HG03378 (cell line): ENCODE measurements around the gene MAP4K2.

Experiments
- ATAC-seq: cut with Tn5 transposase; IDR thresholded peaks from one replicate; pipeline ENCODE4 v1.9.1; 2021; ENCODE audit warnings: mild to moderate bottlenecking, moderate library complexity; ENCODE audit not compliant: unreplicated experiment

The MAP4K2 gene

DNA sequence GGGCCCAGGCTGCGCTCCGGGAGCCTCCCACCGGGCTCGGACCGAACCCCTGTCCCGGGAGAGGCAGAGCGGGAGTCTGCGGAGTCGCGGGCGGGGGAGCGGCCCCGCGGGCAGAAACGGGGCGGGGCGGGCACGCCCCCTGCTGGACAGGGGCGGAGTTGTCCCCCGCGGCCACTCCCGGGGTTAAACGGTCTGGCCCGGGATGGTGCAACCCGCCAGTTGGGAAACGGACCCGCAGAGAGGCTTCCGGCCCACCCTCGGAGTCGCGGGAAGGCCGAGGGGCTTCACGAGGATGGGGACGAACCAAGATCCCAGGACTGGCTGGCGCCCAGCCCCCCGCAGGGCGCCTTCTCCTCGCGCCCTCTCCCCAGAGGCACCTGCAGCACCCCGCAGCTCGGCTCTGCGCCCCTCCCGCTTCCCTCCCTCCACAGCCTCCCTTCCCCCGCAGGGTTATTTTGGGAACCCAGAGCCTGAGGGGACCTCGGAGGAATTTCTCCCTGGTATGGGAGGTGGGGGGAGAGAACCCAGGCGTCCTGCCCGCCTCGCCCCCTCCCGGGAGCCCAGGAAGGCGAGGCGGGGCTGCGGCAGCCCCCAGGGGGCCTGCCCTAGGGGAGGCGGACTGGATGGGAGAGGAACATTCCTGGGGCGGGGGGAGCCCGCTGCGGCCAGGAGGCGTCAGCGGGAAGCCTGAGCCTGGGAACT lies 60.0 kb downstream of the MAP4K2 start:
- no peak for ATAC-seq

DNA sequence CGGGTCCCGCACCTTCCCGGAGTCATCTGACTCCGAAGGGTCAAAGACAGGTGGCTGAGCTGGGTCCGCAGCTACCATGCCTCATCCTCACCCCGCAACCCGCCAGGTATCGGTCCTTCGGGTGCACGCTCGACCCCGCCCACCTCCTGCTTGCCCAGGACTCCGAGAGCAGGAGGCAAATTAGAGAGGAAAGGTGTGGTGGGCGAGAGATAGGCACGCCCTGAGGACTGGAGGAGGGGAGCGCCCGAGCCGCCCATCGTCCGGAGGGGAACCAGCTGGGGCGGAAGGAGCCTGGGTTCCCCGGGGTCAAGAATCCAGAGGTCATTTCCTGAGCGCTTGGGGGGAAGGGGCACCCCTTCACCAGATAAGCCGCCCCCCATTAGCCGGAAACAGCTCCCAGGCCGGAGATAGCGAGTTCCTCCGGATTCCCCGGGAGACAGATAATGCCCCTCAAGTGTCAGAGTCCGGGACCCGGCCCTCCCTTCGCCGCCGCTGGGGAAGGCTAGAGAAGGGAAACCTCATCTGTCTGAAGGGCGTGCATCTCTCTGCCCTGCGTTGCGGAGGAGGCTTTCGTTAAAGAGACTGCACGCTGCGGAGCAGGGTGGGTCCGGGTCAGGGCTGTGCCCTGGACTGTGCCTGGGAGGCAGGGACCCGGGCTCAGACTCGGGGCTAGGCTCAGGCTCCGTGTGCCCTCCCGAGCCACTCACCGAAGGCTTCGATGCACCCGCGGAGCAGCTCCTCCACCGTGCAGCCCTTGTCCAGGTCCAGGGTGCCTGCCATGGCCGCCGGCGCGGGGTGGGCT lies 60.7 kb downstream of the MAP4K2 start:
- no peak for ATAC-seq

DNA sequence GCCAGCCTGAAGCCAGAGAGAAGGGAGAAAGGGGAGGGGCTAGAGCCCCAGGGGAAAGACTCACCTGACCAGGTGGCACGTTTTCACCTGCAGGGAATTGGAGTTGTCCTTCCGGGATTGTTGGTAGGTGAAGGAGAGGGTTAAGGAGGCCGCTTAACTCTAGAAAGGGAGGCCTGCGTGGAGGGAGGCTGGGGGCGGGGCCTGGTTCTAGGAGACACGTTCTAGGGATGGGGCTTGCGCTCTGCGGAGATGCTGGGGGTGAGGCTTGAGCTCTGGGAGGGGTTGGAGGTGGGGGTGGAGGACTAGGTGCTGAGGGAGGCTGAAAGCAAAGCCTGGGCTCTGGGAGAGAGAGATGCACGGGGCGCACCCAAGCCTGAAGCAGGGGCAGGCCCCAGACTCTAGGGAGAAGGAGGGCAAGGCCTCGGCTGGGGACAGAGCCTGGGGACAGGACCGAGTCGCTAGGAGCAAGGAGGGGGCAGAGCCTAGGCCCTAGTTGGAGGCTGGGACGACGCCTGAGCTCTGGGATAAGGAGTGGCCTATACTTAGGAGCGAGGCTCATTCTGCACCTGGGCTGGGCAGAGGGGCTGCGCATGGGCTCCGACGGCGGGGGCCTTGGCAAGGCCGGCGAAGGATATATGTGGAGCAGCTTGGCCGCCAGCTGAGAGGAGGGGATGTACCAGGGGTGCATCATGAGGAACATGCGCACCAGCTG lies 61.5 kb downstream of the MAP4K2 start:
- no peak for ATAC-seq

DNA sequence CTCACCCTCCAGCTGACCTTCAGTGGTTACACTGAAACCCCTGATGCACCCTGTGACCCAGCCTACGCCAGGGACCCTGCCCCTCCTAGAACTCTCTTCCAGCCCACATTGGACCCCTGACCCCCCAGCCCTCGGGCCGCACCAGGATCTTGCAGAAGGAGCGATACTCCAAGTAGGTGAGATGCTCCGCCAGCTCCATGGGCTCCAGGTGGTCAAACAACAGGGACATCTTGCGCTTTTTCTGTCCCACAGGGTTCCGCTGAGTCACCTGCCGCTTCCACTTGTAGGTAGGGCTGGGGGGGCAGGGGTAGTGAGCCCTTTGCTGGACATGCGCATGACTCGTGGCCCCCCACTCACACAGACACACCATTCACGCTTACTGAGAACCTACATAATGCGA lies 63.1 kb downstream of the MAP4K2 start:
- no peak for ATAC-seq

DNA sequence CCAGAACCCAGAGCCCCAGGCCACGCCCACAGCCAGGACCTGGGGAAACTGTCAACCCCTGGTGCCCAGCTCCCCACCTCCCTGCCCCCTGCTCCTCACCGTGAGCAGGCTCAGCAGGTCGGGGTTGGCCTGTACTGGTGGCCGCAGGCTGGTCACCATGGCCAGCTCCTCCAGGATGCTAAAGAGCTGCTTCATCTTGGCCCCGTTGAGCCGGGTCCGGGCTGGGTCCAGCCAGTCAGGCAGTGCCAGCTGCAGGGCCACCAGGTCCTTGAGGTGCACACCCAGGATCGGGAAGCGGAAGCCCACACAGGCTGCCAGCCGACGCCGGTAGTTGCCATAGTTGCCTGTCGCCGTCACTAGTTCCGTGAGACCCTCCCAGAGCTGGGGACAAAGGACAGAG lies 66.4 kb downstream of the MAP4K2 start:
- ATAC-seq = no peak

DNA sequence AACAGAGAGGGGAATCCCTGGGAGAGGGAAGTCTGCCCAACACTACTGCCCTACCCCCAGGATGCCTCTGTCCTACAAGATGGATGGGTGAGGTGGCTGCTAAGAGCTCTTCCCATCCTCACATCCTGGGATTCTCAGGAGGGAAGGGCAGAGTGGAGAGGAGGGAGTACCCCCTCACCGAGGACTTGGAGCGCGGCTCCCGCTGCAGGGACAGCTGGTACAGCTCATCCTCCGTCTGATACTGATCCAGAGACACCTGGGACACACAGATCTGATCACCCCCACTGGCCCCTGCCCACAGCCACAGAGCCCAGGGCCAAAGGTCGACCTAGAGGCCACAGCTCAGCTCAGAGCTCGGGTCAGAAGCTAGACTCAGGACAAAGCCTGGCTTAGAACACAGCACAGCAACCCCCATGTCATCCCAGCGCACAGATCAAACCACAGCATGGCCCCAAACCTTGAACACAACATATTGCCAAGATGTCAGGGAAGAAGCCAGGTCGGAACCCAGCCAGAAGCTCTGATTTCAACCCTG lies 67.2 kb downstream of the MAP4K2 start:
- ATAC-seq = no peak
